HG03064 (cell line): Measurements from ENCODE around the gene STAG1.
"Not testable (repeated sequence)": the region's sequence is repeated elsewhere in the genome, so short reads cannot be mapped to it uniquely, and the experiment has no call there.

Source experiments
- ATAC-seq: cut with Tn5 transposase; IDR thresholded peaks from one replicate; pipeline ENCODE4 v1.9.1; 2021; ENCODE audit warnings: low read depth; ENCODE audit not compliant: unreplicated experiment

STAG1 gene

GRCh38 chr3:136532766-136533165 lies 219.4 kb downstream of the STAG1 start:
- ATAC-seq = no peak

DNA sequence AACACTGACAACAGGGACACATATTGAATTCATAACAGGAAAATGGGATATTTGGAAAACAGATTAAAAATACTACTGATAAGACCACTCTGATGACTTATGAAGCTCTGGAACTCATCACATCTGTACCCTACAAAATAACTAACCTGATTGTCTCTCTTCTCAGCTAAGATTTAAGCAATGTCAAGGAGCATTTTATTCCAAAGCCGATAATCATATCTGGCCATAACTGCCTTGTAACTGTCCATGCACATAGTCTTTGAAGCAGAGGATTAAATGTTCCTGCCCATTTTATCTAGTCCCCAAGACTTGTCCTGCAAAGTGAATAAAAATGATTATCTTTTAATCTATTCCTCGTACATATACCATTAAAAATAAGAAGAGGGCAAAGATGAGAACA lies 234.1 kb downstream of the STAG1 start:
- ATAC-seq = no peak

GRCh38 chr3:136516656-136517055 lies 235.5 kb downstream of the STAG1 start:
- no peak for ATAC-seq

- ATAC-seq = no peak
These were observed 236.1 kb downstream of the STAG1 start for GRCh38 chr3:136516095-136516494.

DNA sequence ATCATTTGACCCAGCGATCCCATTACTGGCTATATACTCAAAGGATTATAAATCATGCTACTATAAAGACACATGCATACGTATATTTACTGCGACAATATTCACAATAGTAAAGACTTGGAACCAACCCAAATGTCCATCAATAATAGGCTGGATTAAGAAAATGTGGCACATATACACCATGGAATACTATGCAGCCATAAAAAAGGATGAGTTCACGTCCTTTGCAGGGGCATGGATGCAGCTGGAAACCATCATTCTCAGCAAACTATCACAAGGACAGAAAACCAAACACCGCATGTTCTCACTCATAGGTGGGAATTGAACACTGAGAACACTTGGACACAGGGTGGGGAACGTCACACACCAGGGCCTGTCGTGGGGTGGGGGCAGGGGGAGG lies 237.6 kb downstream of the STAG1 start:
- not testable (repeated sequence) for ATAC-seq

DNA sequence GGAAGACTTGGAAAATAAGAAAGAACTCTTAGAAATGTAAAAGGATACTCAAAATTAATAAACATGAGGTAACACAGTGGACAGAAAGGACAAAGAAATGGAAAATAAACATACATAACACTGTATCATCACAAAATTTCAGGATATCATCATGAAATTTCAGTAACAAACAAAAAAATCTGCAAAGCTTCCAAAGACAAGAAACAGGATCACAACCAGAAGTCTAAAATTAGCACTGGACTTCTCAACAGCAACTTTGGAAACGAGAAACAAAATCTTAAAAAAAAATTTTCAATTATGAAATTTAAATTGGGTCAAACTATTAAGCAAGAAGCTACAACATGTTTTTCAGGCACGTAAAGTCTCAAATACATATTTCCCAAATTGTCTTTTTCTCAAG lies 238.8 kb downstream of the STAG1 start:
- ATAC-seq = no peak

- ATAC-seq = no peak
These were observed 239.8 kb downstream of the STAG1 start for GRCh38 chr3:136512381-136512780.

DNA sequence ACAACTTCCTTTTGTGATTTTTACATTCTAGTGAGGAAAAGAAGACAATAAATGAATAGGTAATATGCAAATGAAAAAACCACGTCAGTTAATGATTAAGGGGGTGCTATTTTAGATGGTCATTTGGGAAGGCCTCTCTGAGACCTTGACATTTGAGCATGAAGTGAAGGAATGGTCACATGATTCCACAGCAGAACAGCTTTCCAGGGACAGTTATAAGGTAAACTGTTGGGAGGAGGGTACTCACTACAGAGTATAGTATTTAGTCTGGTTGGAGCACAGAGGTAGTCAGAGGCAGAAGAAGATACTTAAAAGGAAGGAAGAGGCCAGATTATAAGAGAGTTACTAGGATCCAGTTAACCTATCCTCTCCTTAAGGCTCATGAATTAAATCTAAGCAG lies 246.5 kb downstream of the STAG1 start:
- ATAC-seq = no peak

DNA sequence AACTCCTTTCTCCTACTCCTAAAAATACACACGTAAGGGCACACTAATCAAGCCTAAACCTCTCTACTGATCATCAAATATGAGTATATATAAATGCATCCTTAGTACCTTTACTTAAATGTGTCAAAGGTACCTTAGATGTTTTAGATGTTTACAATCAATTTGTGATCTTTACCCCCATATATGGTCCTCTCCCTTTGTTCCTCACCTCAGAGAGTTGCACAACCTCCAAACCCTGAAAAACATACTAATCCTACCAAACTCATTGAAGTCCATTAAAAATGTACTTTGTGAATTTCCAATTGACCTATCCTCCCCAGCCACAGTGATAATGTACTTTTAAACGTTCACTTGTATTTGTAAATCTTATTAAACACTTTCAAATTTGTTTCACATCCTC lies 249.1 kb downstream of the STAG1 start:
- ATAC-seq = no peak

DNA sequence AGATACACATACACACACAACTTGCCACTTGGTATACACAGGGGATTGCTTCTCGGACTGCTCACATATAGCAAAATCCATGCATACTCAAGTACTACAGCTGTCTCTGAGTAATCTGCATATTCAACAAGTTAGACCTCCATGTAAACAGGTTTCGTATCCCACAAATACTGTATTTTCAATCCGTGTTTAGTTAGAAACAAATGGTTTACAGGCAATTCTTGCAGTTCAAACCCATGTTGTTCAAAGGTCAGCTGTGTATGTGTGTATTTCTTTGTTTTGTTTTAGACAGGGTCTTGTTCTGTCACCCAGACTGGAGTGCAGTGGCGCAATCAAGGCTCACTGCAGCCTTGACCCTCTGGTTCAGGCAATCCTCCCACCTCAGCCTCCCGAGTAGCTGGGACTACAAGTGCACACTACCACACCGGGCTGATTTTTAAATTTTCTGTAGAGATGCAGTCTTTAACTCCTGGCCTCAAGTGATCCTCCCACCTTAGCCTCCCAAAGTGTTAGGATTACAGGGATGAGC lies 253.2 kb downstream of the STAG1 start:
- ATAC-seq = no peak

- ATAC-seq = no peak
These were observed 257.0 kb downstream of the STAG1 start for GRCh38 chr3:136495213-136495612.

GRCh38 chr3:136490646-136491405 lies 261.4 kb downstream of the STAG1 start:
- ATAC-seq = no peak

GRCh38 chr3:136485777-136486176 lies 266.4 kb downstream of the STAG1 start:
- ATAC-seq = no peak

DNA sequence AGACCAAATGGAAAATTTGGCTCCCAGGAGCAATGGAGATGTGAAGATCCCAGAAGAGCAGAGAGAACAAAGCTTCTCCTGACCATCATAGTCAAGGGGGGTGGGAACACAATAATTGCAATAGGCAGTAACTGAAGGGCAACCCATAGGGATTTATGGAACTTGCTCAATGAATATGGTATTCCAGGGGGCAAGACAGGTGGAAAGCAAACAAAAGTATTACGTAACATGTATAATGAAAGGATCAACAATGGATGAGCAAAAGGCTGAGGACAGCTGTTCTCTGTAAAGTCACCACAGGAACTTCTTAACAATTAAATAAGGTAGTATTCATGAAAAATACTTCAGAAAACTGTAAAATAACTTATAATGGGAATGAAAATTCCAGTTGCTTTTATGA lies 275.9 kb downstream of the STAG1 start:
- ATAC-seq = no peak

GRCh38 chr3:136474876-136475275 lies 277.3 kb downstream of the STAG1 start:
- not testable (repeated sequence) for ATAC-seq

DNA sequence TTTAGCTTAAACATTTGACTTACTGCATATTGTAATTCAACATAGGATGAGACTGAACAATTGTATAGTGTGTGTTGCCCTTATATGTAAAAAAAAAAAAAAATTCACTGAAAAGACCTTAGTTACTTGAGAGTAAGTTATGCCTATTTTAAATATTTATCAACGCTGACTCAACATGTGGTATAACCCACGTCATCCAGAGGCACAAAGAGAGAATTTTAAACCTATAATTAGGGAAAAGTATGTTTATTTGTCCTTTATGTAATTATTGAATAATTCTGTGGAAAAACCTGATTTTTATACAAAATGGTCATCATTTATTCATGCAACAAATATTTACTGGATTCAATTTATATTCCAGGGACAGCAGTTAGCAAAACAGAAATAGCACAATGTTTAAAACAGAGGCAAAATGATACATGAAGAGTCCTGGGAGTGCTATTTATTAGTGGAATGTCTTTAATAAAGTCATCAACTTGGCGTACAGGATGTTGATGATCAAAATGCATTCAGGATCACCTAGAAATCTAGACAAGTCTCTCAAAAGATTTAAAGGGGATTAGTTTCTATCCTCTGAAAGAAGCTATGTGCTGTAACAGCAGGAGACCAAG lies 278.4 kb downstream of the STAG1 start:
- ATAC-seq = no peak

- no peak for ATAC-seq
These were observed 286.9 kb downstream of the STAG1 start for GRCh38 chr3:136465296-136465695.

GRCh38 chr3:136464502-136464901 lies 287.7 kb downstream of the STAG1 start:
- ATAC-seq = no peak

DNA sequence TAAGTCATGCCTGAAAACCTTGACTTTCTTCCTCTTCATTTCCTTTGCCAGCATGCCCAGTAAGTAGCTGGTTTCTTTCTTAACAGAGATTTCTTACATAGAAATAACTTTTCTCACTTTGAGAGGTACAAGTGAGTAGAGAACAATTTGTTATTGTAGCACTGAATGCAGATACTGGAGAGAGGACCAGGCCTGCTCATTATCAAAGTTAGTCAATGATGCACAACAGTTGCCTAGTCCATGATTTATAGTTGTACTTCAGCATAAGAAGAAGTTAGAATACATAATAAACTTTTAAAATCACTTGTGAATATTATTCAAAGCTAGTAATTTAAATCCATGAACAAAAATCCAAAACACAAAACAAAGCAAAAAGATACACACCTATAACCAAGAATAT lies 289.0 kb downstream of the STAG1 start:
- ATAC-seq = no peak

DNA sequence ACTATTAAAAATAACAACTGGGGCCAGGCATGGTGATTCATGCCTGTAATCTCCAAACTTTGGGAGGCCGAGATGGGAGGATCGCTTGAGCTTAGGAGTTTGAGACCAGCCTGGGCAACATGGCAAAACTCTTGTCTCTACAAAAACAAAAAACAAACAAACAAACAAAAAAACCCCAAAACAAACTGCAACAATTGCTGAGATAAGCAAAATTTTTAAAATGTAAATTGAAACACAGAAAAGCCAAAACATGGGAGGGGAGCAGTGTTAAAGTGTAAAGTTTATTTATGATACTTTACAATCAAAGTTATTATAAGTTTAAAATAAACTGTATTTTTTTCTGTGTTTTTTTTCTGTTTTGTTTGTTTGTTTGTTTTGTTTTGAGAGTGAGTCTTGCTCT lies 294.4 kb downstream of the STAG1 start:
- no peak for ATAC-seq

GRCh38 chr3:136456196-136456595 lies 296.0 kb downstream of the STAG1 start:
- no peak for ATAC-seq

DNA sequence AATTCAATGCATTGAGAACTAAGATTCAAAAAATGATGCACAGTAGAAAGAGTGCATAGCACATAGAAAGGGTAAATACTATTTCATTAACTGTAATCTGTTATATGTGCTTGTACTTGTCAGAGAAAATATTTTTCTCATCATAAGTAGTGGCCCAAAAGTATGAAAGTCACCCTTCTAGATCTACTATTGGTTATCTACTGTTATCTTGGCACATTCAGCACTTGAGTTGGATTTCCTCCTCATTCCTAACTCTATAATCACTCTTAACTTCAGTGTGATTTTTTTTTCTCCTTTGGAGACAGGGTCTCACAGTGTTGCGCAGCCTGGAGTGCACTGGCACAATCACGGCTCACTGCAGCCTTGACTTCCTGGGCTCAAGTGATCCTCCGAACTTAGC lies 307.6 kb downstream of the STAG1 start:
- ATAC-seq = no peak
